HG02981 (cell line): ENCODE measurements around the gene PCDHA1.

Experiments used
- ATAC-seq: cut with Tn5 transposase; IDR thresholded peaks from one replicate; pipeline ENCODE4 v1.9.1; 2021; ENCODE audit warnings: mild to moderate bottlenecking, moderate library complexity; ENCODE audit not compliant: unreplicated experiment

Gene PCDHA1

DNA sequence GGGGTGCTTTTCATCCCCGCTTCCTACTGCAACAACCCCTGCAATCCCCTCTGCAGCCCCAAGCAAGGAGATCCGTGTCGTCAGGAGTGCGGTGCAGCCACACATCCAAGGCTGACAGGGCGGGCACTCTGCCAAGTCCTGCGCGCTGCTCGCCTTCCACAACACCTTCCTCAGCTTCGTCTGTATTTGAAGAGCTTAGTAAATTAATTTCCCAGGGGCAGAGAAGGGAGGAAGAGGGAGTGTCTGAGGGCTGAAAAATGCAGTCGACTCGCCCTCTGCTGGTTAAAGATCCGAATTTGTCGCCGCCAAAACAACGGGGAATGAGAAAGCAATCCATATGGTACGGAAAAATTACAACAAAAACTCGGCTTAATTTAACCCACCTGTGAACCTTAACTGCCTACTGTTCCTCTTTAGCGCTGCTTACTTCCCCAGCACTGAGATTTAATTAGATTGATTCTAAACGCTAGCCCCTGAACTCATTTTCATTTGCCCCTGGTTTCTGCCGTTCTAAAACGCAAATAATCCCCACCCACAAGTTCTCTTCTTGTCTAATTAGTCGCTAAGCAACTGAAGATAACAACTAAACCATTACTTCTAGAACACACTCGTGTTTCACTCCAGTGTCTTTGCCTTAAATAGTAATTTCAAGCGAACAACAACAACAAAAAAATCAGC, 254.3 kb downstream of the PCDHA1 start:
- ATAC-seq = no peak

DNA sequence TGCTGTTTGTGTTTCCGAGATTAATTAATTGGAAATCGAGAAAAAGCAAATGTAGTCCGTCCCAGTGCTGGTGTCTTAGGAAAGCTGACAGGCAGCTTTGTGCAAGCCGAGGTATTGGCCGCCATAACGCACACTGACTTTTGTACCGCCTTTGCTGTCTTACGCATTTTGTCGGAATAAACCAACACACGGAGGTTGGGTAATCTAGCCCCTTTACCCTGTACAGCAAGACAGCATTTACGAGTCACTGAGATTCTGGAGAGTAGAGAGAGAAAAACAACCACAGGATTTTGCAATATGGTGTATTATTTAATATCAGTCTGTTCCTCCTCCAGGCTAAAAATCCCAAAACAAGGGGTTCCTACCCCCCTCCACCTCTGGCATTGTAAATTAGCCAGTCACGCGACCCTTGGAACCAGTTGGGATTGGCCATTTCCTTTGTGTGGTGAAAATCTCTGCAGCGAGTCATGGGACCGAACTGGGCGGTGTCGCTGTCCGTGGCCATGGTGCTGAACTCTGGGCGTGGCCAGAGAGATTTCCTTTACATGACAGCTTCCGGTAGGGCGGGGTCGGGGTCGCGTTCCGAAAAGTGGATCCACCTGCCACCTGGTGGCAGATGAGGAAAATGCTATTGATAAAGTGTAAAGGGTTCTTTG, 255.0 kb downstream of the PCDHA1 start:
- peak; percentile 88 for ATAC-seq

DNA sequence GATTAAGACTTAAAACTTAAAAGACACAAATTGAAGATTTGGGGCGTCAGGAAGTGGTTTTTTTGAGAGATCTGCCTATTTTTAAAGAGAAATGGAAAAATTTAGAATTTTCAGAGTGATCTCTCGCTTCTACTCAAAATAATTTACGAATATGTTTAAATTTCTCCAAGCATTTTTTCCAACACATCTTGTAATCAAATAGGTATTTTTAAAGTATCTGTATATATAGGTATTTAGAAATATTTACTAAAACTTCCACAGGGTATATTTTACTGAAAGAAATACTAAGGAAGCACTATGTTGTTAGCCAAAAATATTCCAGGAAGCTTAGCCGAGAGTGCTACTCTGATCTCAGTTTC, 255.5 kb downstream of the PCDHA1 start:
- no peak for ATAC-seq

DNA sequence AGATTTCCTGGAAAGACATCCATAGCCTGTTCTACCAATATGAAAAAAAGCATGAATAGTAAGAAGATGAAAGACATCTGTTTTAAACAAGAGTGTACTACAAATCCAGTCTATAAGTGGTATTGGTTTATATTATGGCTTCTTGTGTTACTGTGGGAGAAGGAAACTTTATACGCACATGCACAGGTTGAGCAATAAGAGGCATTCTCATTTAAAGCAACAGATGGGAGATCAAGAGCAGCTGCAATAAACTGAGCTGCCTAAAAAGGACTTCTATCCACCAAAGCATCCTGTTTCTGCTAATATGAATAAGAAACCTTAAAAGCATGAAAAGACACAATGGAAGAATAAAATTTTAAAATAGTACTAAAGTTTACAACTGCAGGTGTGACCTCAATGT, 256.6 kb downstream of the PCDHA1 start:
- no peak for ATAC-seq

DNA sequence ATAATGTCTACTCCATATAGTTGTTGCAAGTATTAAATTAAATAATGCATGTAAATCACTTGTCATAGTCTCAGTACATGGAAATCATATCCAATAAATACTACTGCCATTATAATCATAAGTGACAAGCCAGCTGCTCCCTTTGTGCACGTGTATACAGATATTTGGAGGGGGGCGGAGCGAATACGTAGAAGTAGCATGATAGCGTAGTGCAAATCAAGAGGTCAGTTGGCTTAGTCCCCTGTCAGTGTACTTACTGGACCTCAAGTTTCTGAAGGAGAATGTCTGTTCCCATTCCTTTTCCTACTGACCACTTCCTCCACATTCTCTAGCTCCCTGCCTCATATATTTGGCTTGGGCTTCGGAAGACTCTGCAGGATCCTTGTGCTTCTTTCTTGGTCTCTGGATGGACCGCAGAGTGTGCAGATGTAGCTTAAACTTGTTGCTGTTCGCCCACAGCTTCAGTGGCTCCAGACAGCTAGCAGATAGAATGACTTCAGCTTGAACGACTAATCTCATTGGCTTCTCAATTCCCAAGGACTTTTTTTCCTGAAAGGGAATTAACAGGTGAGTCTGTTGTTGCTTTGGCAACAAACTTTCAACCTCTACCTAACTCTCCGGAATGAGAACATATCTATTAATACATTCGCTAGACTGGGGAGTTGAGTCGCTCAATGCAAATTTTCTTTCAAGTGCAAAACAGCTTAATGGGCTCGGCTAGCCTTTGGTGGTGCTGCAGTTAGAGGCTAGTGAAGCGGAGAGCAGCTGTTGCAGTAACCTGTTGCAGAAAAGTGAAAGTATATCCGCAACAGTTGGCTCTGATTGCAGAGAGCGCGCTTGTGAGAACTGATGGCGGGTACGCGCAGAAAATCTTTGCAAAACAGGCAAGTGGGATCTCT, 264.9 kb downstream of the PCDHA1 start, which contains the start of gene PCDHB1:
PCDHB1 (plus strand) TSS at position 753 of the 899 bp plus-strand sequence; CDS start at position 850, 97 bp downstream.
- no peak for ATAC-seq

DNA sequence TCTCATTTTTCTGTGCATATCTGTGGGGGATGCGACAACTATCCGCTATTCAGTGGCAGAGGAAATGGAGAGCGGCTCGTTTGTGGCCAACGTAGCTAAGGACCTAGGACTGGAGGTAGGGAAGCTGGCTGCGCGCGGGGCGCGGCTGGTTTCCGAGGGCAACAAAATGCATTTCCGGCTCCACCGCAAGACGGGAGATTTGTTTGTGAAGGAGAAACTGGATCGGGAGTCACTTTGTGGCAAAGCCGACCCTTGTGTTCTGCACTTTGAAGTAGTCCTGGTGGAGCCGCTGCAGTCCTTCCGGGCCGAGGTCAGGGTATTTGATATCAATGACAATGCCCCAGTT, 265.6 kb downstream of the PCDHA1 start:
- no peak for ATAC-seq
